ENCODE measurements around the gene RNASE7.

The RNASE7 gene, protein sequence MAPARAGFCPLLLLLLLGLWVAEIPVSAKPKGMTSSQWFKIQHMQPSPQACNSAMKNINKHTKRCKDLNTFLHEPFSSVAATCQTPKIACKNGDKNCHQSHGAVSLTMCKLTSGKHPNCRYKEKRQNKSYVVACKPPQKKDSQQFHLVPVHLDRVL

GRCh38 chr14:21041676-21042433, at the start of gene RNASE7:
TSS of gene RNASE7 (plus strand) at chr14:21042362. CDS start at chr14:21042993, 631 bp downstream.
- in situ Hi-C loops (cut with MboI; ENCODE audit: low sequenced_read_pairs) = no loop called here

- in situ Hi-C loops (cut with MboI; ENCODE audit: low sequenced_read_pairs) = no loop called here
These were observed 45.6 kb upstream of the RNASE7 start for GRCh38 chr14:20996521-20996920.

DNA sequence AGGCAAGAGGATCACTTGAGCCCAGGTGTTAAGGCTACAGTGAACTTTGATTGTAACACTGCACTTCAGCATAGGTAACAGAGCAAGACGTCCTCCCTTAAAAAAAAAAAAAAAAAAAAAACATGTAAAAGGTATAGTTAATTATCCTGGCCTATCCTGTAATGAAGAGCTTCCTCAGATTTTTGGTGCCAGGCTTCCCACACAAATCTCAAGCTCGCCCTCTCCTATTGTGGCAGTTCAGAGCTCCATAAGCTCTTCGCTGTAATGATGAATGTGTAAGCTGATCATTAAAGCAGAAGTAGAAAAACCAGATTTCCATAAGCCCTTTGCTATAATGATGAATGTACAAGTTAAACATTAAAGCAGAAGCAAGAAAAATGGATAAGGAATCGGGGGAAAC, 45.0 kb upstream of the RNASE7 start:
- in situ Hi-C loops (cut with MboI; ENCODE audit: low sequenced_read_pairs) = no loop called here

- in situ Hi-C loops (cut with MboI; ENCODE audit: low sequenced_read_pairs) = no loop called here
These were observed 44.6 kb upstream of the RNASE7 start for GRCh38 chr14:20997564-20997963.

DNA sequence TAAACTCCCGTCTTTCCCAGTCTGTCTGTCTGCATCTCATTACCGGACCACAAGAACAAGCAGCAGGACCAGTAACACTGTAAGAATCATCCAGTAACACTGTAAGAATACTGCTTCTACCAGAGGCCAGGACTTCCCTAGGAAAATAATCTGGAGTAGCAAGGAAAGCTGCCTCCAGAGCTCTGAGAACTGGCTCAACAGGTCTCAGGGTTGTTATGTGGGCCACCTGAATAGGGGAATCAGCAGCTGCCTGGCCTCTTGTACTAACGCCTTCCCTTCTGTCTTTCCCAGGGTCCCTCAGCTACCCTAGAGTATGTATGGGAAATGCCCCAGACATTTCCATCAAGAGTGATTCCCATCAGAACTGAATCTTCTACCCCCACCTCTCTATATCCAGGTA, 44.0 kb upstream of the RNASE7 start:
- in situ Hi-C loops (cut with MboI; ENCODE audit: low sequenced_read_pairs) = no loop called here

DNA sequence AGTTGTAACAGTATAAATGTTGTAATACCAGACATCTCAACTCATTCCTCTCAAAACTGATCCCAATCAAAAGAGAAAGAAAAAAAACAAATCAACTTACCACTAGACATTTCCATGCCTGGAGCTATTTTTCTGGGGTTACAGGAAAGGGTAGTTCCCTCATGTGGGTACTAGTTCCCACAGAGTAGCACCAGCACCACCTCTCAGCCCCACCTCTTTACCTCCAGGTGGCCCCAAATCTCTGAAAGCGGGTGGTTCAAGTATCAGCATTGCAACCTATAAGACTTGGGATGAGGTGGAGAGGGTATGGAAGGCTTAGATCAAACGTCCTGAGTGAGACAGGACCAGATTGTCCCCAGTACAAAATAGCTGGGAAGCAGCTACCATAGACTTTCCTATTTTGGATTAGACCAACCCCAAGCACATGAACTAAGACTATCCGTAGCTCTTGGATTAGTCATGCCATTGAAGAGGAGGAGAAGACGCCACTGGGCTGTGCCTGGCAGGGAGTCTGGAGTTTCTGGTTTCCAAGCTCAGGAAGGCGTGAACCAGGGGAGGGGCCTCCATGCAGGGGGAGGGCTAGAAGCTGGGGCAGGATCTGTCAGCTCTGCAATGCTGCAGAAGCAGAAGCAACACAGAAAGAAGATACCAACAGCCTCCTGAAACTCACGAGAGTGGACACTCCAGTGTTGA, 43.3 kb upstream of the RNASE7 start, which contains the start of gene SLC39A2:
Gene SLC39A2 (plus strand): TSS at position 620 of the 693 bp plus-strand sequence. CDS start 154 bp downstream, outside the sequence.
- in situ Hi-C loops (cut with MboI; ENCODE audit: low sequenced_read_pairs) = no loop called here

- in situ Hi-C loops (cut with MboI; ENCODE audit: low sequenced_read_pairs) = no loop called here
These were observed 42.6 kb upstream of the RNASE7 start for GRCh38 chr14:20999591-20999990.

DNA sequence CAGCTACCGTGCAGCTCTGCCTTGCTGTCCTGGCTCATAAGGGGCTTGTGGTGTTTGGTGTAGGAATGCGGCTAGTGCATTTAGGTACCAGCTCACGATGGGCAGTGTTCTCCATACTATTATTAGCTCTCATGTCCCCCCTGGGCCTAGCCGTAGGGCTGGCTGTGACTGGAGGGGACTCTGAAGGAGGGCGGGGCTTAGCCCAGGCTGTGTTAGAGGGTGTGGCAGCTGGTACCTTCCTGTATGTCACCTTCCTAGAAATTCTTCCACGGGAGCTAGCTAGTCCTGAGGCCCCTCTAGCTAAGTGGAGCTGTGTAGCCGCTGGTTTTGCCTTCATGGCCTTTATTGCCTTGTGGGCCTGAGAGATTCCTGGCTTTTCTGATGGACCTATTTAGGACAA, 40.9 kb upstream of the RNASE7 start:
- in situ Hi-C loops (cut with MboI; ENCODE audit: low sequenced_read_pairs) = no loop called here

DNA sequence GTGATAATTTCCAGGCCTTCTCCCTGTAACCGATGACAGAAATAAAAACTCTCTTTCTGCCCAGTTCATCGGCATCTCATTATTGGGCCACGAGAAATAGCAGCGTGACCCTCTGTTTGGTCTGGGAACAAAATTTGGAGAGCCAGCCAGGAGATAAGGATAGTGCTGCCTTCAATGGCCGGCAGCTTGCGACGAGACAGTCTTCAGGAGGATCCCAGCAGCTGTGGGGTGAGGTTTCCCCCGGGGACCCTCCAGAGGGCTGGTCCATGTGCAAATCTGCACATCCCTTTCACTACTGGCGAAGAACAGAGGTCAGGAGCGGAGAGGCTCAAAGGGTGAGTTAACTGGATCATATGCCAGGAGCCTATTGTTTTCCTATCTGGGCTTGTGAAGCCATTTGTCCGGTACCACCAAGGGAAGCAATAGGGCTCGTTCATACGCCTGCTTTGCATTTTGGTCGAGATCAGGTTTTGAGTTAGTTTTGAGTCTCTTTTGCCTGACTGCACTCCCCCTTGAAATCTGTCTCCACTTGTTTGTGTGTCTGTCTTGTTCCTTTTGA, 38.3 kb upstream of the RNASE7 start:
- in situ Hi-C loops (cut with MboI; ENCODE audit: low sequenced_read_pairs) = no loop called here

DNA sequence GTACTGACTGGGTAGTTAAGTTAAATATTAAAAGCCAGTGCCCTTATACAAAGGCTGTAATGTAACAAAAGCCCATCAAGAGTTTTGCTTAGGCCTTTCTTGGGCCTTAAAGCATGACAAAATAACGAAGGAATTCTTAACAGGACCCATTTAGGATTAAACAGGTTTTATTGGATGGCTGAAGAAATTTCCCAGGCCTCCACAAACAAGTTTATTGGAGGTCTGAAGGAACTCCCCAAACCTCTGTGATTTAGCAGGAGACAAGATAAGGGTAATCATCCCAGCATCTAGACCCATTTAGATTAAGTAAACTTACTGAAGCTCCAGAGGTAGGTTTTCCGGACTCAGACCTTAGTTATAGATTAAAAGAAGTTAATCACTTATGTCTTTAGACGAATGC, 32.4 kb upstream of the RNASE7 start:
- in situ Hi-C loops (cut with MboI; ENCODE audit: low sequenced_read_pairs) = loop anchor here (5.0 kb wide), 1 partner anchor 93 kb away; the partner anchor contains the start of gene TMEM253

GRCh38 chr14:21011136-21011535, 31.0 kb upstream of the RNASE7 start:
- in situ Hi-C loops (cut with MboI; ENCODE audit: low sequenced_read_pairs) = loop anchor here (5.0 kb wide), 1 partner anchor 91 kb away; the partner anchor contains the start of gene TMEM253

DNA sequence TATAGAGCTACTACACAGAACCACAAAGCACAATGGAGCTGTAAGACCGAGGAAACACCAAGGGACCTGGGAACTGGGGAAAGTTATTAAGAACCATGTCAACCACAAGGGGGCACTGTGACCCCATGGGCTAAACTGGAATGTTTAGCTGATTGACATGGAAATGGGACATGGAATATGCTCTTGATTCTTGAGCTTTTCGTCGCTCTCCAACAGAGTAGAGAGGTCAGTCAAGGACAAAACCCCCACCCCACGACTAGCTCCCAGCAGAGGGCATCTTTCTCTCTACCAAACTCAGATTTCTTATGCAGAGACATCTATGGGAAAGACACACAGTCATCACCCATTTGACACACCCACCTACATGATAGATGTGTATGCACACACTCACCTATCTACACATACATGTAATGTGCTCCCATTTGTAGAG, 27.4 kb upstream of the RNASE7 start:
- in situ Hi-C loops (cut with MboI; ENCODE audit: low sequenced_read_pairs) = loop anchor here (5.0 kb wide), 1 partner anchor 88 kb away; the partner anchor contains the start of gene TMEM253

- in situ Hi-C loops (cut with MboI; ENCODE audit: low sequenced_read_pairs) = no loop called here
These were observed 26.9 kb upstream of the RNASE7 start for GRCh38 chr14:21015312-21015711.

- in situ Hi-C loops (cut with MboI; ENCODE audit: low sequenced_read_pairs) = no loop called here
These were observed 25.6 kb upstream of the RNASE7 start for GRCh38 chr14:21016413-21017190.

- in situ Hi-C loops (cut with MboI; ENCODE audit: low sequenced_read_pairs) = no loop called here
These were observed 24.5 kb upstream of the RNASE7 start for GRCh38 chr14:21017528-21018245.

DNA sequence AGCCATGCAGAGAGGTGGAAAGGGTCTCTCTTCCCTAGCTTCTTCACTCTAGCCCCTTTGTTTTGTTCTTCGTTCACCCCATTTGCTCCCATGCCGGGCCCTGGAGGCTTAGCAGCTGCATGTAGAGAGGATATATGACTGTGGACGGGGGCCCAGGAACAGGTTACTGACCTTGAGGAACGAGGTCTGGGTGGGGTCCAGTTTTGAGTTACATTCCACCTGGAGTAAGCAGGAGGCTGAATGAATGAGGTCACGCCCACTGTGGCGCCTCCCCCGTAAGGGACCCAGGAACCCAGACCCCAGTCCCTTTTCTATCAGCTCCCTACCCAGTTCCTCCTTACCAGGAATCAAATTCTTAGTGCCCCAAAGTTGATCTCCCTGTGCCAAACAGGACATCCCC, 23.9 kb upstream of the RNASE7 start:
- in situ Hi-C loops (cut with MboI; ENCODE audit: low sequenced_read_pairs) = no loop called here

DNA sequence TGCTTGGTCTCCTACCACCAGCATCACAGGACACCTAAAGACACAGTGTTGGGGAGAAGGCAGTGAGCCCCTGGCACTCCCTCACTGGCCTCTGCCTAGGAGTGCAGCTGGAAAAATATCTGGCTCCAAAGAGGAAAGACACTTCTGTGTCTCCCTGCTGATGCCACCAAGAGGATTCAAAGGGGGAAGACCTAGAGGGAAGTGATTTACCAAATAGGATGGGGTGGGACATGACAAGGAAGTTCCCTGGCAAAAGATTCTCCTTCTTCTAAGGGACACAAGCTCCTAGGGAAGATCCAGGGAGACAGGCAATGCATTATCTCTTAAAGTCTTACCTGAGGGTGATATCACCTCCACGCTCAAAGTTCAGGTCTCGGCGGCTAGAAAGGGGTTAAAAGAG, 23.4 kb upstream of the RNASE7 start:
- in situ Hi-C loops (cut with MboI; ENCODE audit: low sequenced_read_pairs) = no loop called here

DNA sequence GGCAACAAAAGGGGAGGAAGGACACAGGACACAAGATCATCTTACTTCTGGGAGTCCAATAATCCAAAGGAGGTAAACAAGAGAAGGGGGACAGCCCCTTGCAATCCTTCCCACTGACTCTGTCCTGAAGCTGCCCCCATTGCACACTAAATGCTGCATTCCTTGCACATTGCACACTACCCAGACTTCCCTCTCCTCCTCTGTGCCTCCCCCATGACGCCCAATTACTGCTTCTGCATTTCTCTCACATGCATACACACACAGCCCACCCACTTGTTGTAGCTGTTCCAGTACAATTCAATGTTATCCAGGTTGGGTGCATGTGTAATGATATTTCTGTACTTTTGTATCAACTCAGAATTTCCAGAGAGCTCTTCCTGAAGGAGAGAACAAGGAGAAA, 22.8 kb upstream of the RNASE7 start:
- in situ Hi-C loops (cut with MboI; ENCODE audit: low sequenced_read_pairs) = no loop called here

DNA sequence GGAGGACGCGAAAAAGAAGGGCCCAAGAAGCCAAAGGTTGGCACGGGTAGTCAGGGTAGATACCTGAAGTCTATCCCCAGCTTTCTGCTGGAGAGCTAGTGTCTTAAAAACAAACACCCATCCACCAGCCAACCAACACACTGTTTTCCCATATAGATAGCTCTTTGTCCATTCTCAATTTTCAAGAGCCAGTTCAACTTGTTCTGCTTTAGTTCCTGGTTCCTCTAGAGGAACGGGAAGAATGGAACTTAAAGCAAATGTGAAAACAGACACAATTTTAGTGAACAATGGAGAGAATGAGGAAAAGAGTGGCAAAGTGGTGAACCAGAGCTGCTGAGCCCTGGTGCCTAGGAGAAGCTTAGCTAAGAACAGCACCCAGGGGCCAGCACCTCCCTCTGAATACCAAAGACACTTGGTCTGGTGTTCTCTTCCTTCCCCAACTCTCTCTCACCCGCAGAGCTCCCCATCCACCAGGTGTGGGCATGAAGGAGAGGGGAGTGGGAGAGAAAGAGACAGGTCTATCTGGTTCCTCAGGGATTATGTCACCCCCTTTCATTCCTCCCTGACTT, 21.1 kb upstream of the RNASE7 start:
- in situ Hi-C loops (cut with MboI; ENCODE audit: low sequenced_read_pairs) = no loop called here

GRCh38 chr14:21022686-21023085, 19.5 kb upstream of the RNASE7 start:
- in situ Hi-C loops (cut with MboI; ENCODE audit: low sequenced_read_pairs) = no loop called here

Measured in HL-60/S4 treated with phorbol 12-myristate 13-acetate at 8.2 ng/mL for 4 days and 3 days (cell line).